Brain microvascular endothelial cell (primary cell): Measurements from ENCODE around the gene UTRN.

ENCODE experiments used
- DNase-seq: peaks from one replicate; pipeline ENCODE4 v3.0.0-alpha.2; 2020
- H3K27ac ChIP-seq: fragments of 250-450 bp; sonication (Bioruptor Pico); 2 replicates; pipeline ENCODE4 v1.5.1; 2020; ENCODE audit warnings: mild to moderate bottlenecking, moderate library complexity
- H3K27me3 ChIP-seq: fragments of 250-450 bp; sonication (Bioruptor Pico); replicated peaks from 2 replicates; pipeline ENCODE4 v1.5.1; 2020; ENCODE audit warnings: mild to moderate bottlenecking
- H3K36me3 ChIP-seq: fragments of 250-450 bp; sonication (Bioruptor Pico); replicated peaks from 2 replicates; pipeline ENCODE4 v1.5.1; 2020; ENCODE audit warnings: mild to moderate bottlenecking
- H3K4me3 ChIP-seq: 2 replicates; pipeline ENCODE4 v1.5.1; 2011; ENCODE audit warnings: low read depth, mild to moderate bottlenecking, control low read depth, low read length, moderate library complexity
- in situ Hi-C: cut with HindIII; loops from 2 replicates; pipeline ENCODE4 v1.10.0; 2017; ENCODE audit warnings: low sequenced_read_pairs, low pct_ligation_motif_present
- TF ChIP-seq, protein P1 (sequence below): IDR thresholded peaks from 2 replicates; pipeline ENCODE4 v1.5.1; 2011; ENCODE audit warnings: low read depth, mild to moderate bottlenecking, moderate library complexity, low read length, control low read depth, inconsistent platforms; ENCODE audit errors: missing control alignments

The UTRN gene

DNA sequence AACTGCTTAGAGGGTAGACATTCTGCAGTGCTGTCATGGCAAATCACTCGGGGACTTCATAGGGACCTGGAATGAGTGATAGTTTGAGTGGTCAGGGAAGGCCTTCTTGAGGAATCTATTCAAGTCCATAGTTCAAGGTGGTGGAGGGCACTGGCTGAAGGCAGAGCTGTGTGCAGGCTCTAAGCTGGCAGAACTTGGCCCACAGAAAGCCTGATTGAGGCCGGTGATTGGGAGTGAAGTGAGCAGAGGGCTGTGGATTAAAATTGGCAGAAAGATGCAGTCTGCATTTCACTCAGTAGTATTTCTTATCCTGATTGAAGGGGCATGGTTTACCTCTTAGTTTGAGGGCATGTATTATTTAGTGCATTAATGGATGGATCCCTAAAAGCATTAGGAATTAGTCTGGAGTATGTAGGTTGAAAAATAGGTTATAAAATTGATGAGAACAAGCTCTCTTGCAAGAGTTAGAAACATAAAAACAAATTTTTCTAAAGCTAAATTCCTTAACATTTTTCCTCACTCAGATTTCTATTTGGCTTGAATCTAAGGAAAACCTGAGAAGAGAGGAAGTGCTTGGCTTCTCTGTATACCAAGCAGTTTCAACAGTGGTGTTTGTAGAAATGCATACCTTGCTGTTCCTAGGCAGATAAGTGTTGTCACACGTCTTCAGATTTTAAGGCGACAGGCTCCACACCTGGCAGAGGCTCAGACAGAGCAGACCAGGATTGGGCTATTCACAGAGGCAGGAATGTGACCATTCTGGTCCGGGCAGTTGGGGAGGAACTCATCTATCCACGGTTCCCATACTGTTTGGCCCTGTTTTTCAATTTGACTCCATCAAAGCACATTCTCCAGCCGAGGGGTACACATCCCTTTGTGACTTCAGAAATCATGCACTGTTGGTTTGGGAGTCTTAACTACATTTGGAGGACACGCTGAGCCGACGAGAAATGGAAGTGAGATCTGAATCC lies 45.2 kb downstream of the UTRN start:
- Histone ChIP-seq H3K27ac (no peak overlapping the region), H3K27me3 (no peaks in the 10 kb centered on the region), H3K4me3 (no peak overlapping the region), H3K36me3 (no peaks in the 10 kb centered on the region)
- TF ChIP-seq, protein P1, sequence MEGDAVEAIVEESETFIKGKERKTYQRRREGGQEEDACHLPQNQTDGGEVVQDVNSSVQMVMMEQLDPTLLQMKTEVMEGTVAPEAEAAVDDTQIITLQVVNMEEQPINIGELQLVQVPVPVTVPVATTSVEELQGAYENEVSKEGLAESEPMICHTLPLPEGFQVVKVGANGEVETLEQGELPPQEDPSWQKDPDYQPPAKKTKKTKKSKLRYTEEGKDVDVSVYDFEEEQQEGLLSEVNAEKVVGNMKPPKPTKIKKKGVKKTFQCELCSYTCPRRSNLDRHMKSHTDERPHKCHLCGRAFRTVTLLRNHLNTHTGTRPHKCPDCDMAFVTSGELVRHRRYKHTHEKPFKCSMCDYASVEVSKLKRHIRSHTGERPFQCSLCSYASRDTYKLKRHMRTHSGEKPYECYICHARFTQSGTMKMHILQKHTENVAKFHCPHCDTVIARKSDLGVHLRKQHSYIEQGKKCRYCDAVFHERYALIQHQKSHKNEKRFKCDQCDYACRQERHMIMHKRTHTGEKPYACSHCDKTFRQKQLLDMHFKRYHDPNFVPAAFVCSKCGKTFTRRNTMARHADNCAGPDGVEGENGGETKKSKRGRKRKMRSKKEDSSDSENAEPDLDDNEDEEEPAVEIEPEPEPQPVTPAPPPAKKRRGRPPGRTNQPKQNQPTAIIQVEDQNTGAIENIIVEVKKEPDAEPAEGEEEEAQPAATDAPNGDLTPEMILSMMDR: no peak
- no peak for DNase-seq
- in situ Hi-C loops: no loop called here

DNA sequence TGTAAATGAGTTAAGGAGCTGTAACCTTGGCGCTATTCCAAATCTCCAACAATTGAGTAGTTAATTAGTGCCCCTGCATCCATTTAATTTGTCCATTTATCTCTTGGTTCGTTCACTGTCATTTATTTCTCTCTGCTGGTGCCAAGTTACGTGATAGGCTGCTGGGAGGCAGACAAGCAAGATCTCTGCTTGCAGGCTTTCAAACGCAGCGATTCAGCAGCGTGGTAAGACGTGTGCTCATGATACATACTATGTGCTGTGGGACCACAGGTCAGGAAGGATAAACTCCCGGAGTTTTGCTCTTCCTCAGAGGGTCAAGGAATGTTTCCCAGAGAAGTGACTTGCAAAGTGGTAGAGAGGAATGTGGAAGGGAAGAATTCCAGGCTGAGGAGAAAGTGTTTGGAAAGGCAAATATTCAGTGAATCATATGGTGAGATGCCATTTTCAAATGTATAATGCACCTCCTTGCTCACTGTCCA lies 46.4 kb downstream of the UTRN start:
- peak; percentile 51 for DNase-seq
- in situ Hi-C loops: no loop called here
- TF ChIP-seq, protein P1: no peak
- no peaks in the 10 kb centered on the region for H3K27me3 ChIP-seq
- no peaks in the 10 kb centered on the region for H3K36me3 ChIP-seq
- H3K4me3 ChIP-seq: no peak overlapping the region
- no peak overlapping the region for H3K27ac ChIP-seq

DNA sequence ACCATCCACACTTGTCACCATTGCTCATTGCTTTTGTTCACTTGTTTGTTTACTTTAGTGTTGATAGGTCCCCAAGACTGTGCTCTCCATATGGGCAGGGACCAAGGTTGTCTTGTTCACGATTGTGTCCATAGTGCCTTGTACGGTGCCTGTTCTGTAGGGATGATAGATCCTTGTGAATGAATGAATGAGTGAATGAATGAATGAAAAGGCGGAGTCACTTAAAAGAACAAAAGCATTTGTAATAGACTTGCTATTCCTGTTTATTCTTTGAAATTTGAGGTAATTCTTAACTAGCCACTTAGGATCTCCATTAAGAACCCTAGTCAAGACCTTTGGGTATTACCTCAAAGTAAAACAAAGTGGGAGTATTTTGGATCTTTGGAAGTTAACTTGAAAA lies 47.0 kb downstream of the UTRN start:
- DNase-seq: no peak
- Histone ChIP-seq H3K27me3 (no peaks in the 10 kb centered on the region), H3K36me3 (no peaks in the 10 kb centered on the region), H3K27ac (no peak overlapping the region), H3K4me3 (no peak overlapping the region)
- TF ChIP-seq, protein P1: no peak
- in situ Hi-C loops: no loop called here

DNA sequence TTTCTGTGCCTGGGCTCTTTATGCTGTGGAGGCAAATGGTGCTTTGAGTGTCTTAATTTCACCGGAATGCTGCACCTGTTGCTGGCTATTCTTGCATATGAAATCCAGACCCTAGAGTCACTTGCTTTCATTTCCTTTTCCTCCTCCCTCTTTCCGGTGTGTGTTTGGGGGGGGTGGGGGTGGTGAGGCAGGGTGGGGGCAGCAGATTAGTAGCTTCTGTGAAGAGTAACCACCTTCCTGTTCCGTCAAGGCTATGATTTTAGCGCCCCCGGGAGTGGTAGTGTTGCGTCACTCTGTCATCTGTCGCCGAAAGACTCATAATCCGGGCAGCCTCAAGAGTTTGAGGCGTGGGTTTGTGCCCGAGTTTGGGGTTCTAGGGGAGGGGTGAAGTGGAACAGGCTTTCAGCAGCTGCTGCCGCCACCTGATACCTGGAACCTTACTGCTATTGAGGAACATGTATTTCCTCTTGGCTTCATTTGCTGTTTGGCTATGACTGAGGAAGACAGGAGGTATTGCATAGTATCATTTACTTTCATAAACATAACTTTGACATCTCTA lies 49.1 kb downstream of the UTRN start:
- in situ Hi-C loops: no loop called here
- no peak overlapping the region for H3K27ac ChIP-seq
- H3K27me3 ChIP-seq: no peaks in the 10 kb centered on the region
- no peak for DNase-seq
- TF ChIP-seq, protein P1: no peak
- H3K4me3 ChIP-seq: no peak overlapping the region
- H3K36me3 ChIP-seq: no peaks in the 10 kb centered on the region
